C4-2B (cell line): ENCODE data around the gene ZNF835.

Experiments
- ZFX ChIP-seq: fragments of 450-650 bp; IDR thresholded peaks from 2 replicates; pipeline ENCODE4 v1.6.1; 2017
- TF ChIP-seq, protein P1 (sequence below): fragments of 450-650 bp; conservative IDR thresholded peaks from 2 replicates; pipeline ENCODE4 v1.5.1; 2017; ENCODE audit warnings: mild to moderate bottlenecking

DNA sequence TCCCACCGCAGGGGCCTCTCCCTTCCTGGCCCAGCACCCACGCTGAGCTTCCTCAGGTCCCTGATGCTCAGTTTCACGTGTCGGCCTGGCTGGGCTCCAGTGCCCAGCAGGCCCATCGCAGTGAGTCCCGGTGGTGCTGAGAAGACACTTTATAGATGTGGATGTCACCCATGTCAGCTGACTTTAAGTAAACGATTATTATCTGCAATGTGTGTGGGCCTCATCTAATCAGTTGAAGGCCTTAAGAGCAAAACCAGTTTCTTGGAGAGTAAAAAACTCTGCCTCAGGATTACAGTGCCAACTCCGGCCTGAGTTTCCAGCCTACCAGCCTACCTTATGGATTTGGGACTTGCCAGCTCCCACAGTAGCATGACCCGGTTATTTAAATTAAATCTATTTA, 45.8 kb downstream of the ZNF835 start:
- TF ChIP-seq, protein P1, sequence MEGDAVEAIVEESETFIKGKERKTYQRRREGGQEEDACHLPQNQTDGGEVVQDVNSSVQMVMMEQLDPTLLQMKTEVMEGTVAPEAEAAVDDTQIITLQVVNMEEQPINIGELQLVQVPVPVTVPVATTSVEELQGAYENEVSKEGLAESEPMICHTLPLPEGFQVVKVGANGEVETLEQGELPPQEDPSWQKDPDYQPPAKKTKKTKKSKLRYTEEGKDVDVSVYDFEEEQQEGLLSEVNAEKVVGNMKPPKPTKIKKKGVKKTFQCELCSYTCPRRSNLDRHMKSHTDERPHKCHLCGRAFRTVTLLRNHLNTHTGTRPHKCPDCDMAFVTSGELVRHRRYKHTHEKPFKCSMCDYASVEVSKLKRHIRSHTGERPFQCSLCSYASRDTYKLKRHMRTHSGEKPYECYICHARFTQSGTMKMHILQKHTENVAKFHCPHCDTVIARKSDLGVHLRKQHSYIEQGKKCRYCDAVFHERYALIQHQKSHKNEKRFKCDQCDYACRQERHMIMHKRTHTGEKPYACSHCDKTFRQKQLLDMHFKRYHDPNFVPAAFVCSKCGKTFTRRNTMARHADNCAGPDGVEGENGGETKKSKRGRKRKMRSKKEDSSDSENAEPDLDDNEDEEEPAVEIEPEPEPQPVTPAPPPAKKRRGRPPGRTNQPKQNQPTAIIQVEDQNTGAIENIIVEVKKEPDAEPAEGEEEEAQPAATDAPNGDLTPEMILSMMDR = no peak
- TF ChIP-seq ZFX = no peak
